ENCODE data around the gene UMODL1.

GRCh38 chr21:42114646-42115045 is 43.5 kb downstream of the UMODL1 start:
- TF ChIP-seq CTCF (IDR thresholded peaks at IDR 0.05) (no peak), EP300 (IDR thresholded peaks at IDR 0.05) (no peak)

Data from tibial nerve (tissue), 4 donors.